MM.1S (cell line): ENCODE results near the gene CCER1.
A peak's percentile ranks its signal among the peaks of the same experiment; 100 is the strongest.

Source experiments
- CTCF ChIP-seq: fragments of 300-600 bp; sonication (generic); IDR thresholded peaks from 2 replicates; pipeline ENCODE4 v1.5.1; 2016; ENCODE audit warnings: antibody characterized with exemption, low read length, mixed read lengths
- EZH2 ChIP-seq: fragments of 300-600 bp; sonication (generic); optimal IDR thresholded peaks from 2 replicates; pipeline ENCODE3; 2017; ENCODE audit warnings: low read depth, mild to moderate bottlenecking, antibody characterized with exemption, low read length, mixed read lengths
- EZH2phosphoT487 ChIP-seq: fragments of 300-600 bp; sonication (generic); IDR thresholded peaks from 2 replicates; pipeline ENCODE4 v1.6.1; 2018; ENCODE audit warnings: antibody characterized with exemption, low read length

- TF ChIP-seq EZH2 (no peak), CTCF (peak; percentile 61), EZH2phosphoT487 (no peak)
These were observed 14.0 kb downstream of the CCER1 start for GRCh38 chr12:90940872-90941499.
